AG09319 (cell line): ENCODE results near the gene VSIG10.

ENCODE experiments used
- DNase-seq: peaks from one replicate; pipeline ENCODE4 v3.0.0-alpha.2; 2010; ENCODE audit warnings: low read depth; ENCODE audit errors: extremely low read depth
- CTCF ChIP-seq: IDR thresholded peaks from 2 replicates; pipeline ENCODE4 v1.5.1; 2011; ENCODE audit warnings: low read depth, mild to moderate bottlenecking, inconsistent platforms, low read length, moderate library complexity

The VSIG10 gene

GRCh38 chr12:118058881-118059280 is 44.9 kb downstream of the VSIG10 start:
- no peak for DNase-seq
- no peak for TF ChIP-seq CTCF

GRCh38 chr12:118058227-118058626 is 45.6 kb downstream of the VSIG10 start:
- DNase-seq = no peak
- TF ChIP-seq CTCF = no peak

GRCh38 chr12:118055865-118056773 is 47.7 kb downstream of the VSIG10 start:
- TF ChIP-seq CTCF = no peak

DNA sequence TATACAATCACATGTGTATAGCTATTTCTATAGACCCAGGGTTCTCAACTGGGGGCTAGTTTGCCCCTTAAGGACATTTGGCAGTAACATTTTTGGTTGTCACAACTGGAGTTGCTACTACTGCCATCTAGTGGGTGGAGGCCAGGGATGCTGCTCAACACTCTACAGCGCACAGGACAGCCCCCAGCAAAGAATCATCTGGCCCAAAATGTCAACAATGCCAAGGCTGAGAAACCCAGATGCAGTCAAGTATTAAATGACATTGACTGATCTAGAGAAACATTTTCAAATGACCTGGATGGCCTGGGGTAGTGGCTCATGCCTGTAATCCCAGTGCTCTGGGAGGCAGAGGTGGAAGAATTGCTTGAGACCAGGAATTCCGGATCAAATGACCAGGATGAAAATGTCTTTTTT is 48.7 kb downstream of the VSIG10 start:
- no peak for DNase-seq

More at GRCh38 chr12:118055865-118056773, 47.7 kb downstream of the VSIG10 start:
- no peak for DNase-seq

GRCh38 chr12:118053071-118053985 is 50.5 kb downstream of the VSIG10 start:
- no peak for TF ChIP-seq CTCF
- DNase-seq = no peak

More for the DNA sequence above, 48.7 kb downstream of the VSIG10 start:
- TF ChIP-seq CTCF = peak; percentile 45

GRCh38 chr12:118052324-118053070 is 51.3 kb downstream of the VSIG10 start:
- TF ChIP-seq CTCF = no peak
- peak; percentile 75 for DNase-seq
